CD14-positive monocyte (primary cell): ENCODE results near the gene CDT1. TPM values are rescaled to one million over a fixed set of nuclear protein-coding genes. Genes with fewer than 3 reads are reported as not detected.

Source experiments
- DNase-seq, 3 donors: peaks; one replicate each; pipeline ENCODE4 v3.0.0-alpha.2; 2011 to 2022
- H2AFZ ChIP-seq: 2 replicates; pipeline ENCODE4 v1.6.0; 2012; ENCODE audit warnings: mild to moderate bottlenecking, low read depth, low read length, inconsistent platforms; ENCODE audit not compliant: insufficient read depth, poor library complexity, severe bottlenecking
- H3K27ac ChIP-seq, 2 donors: 1 replicate in 1 of 2; 2 replicates in 1 of 2; pipeline ENCODE4 v1.5.1; 2012 to 2013; ENCODE audit warnings: low read length in 2 of 2, control low read depth in 1 of 2, inconsistent platforms in 1 of 2, low read depth in 1 of 2, mild to moderate bottlenecking in 1 of 2
- H3K27me3 ChIP-seq, 2 donors: one replicate each; pipeline versions ENCODE4 v1.6.0 to v1.6.1; 2011 to 2013; ENCODE audit warnings: low read length in 2 of 2; ENCODE audit not compliant: control insufficient read depth in 2 of 2, insufficient read depth in 2 of 2
- H3K36me3 ChIP-seq, 2 donors: replicated peaks in 1 of 2; 1 replicate in 1 of 2; 2 replicates in 1 of 2; pipeline versions ENCODE4 v1.5.1 to v1.6.1; 2012 to 2013; ENCODE audit warnings: low read length in 2 of 2, control low read depth in 1 of 2, inconsistent platforms in 1 of 2, mild to moderate bottlenecking in 1 of 2; ENCODE audit not compliant: insufficient read depth in 2 of 2, control insufficient read depth in 1 of 2
- H3K4me1 ChIP-seq, 2 donors: 1 replicate in 1 of 2; 2 replicates in 1 of 2; pipeline versions ENCODE4 v1.5.1 to v1.6.1; 2012 to 2013; ENCODE audit warnings: low read length in 2 of 2, control low read depth in 1 of 2, inconsistent platforms in 1 of 2, mild to moderate bottlenecking in 1 of 2, moderate library complexity in 1 of 2; ENCODE audit not compliant: insufficient read depth in 2 of 2, control insufficient read depth in 1 of 2
- H3K4me2 ChIP-seq: replicated peaks from 2 replicates; pipeline ENCODE3; 2012; ENCODE audit warnings: low read length, moderate library complexity, mild to moderate bottlenecking; ENCODE audit not compliant: poor library complexity, severe bottlenecking; ENCODE audit errors: extremely low read depth
- H3K4me3 ChIP-seq, 3 experiments: fragments of 200-600 bp in 1 of 3; sonication (generic) in 1 of 3; replicated peaks in 1 of 3; 1 replicate in 2 of 3; 2 replicates in 1 of 3; pipeline ENCODE4 v1.5.1; 2011 to 2013; ENCODE audit warnings: low read length in 3 of 3, mild to moderate bottlenecking in 3 of 3, control low read depth in 2 of 3, low read depth in 2 of 3, inconsistent platforms in 1 of 3, moderate library complexity in 1 of 3
- H3K79me2 ChIP-seq: 2 replicates; pipeline ENCODE4 v1.6.0; 2012; ENCODE audit warnings: mild to moderate bottlenecking, control low read depth, inconsistent platforms, low read length, moderate library complexity; ENCODE audit not compliant: insufficient read depth
- H3K9ac ChIP-seq: 2 replicates; pipeline ENCODE4 v1.6.0; 2017; ENCODE audit warnings: low read length, mild to moderate bottlenecking; ENCODE audit not compliant: insufficient read depth, poor library complexity, severe bottlenecking
- H3K9me3 ChIP-seq, 2 donors: replicated peaks in 1 of 2; 1 replicate in 1 of 2; 2 replicates in 1 of 2; pipeline versions ENCODE4 v1.5.1 to v1.6.1; 2012 to 2013; ENCODE audit warnings: low read length in 2 of 2, control low read depth in 1 of 2; ENCODE audit not compliant: control insufficient read depth in 1 of 2, insufficient read depth in 1 of 2
- H4K20me1 ChIP-seq: 2 replicates; pipeline ENCODE4 v1.6.0; 2012; ENCODE audit warnings: mild to moderate bottlenecking, low read length, control low read depth, moderate library complexity; ENCODE audit not compliant: insufficient read depth
- H3K27ac Mint-ChIP-seq, 7 donors: one replicate each; pipeline ENCODE4 v1.8.0; 2020; ENCODE audit warnings: mild to moderate bottlenecking in 7 of 7, mixed read lengths in 7 of 7, moderate library complexity in 6 of 7, inconsistent platforms in 2 of 7
- H3K27me3 Mint-ChIP-seq, 3 donors: one replicate each; pipeline ENCODE4 v1.8.0; 2021 to 2022; ENCODE audit warnings: low read depth in 3 of 3, mild to moderate bottlenecking in 3 of 3, mixed read lengths in 3 of 3, moderate library complexity in 3 of 3, inconsistent platforms in 1 of 3
- H3K36me3 Mint-ChIP-seq, 2 donors: one replicate each; pipeline ENCODE4 v1.8.0; 2020; ENCODE audit warnings: mixed read lengths in 2 of 2, inconsistent platforms in 1 of 2, mild to moderate bottlenecking in 1 of 2
- H3K4me1 Mint-ChIP-seq: one replicate; pipeline ENCODE4 v1.8.0; 2020; ENCODE audit warnings: mild to moderate bottlenecking, mixed read lengths
- H3K4me3 Mint-ChIP-seq, 2 donors: one replicate each; pipeline ENCODE4 v1.8.0; 2020; ENCODE audit warnings: mild to moderate bottlenecking in 2 of 2, mixed read lengths in 2 of 2, moderate library complexity in 1 of 2
- H3K9me3 Mint-ChIP-seq, 7 donors: one replicate each; pipeline ENCODE4 v1.8.0; 2020 to 2022; ENCODE audit warnings: mixed read lengths in 7 of 7, mild to moderate bottlenecking in 6 of 7, moderate library complexity in 6 of 7, inconsistent platforms in 2 of 7
- CTCF ChIP-seq: fragments of 200-600 bp; IDR thresholded peaks from one replicate; pipeline ENCODE4 v1.8.0; 2022; ENCODE audit warnings: antibody characterized with exemption, mild to moderate bottlenecking
- WGBS: methylation state at CpG from one replicate; pipeline ENCODE4 v1.1.5; 2013; ENCODE audit warnings: missing lambda C conversion rate; ENCODE audit not compliant: insufficient coverage; 5-methylcytosine and 5-hydroxymethylcytosine counted together
- intact Hi-C, 2 donors: fragments of 100-400 bp; cut with micrococcal nuclease; formaldehyde crosslinking; loops; one replicate each; pipeline versions ENCODE4 v1.15.0 to v1.15.1; 2023
- polyA plus RNA-seq, 3 donors: library from polyadenylated mRNA; depleted of rRNA in 1 of 3; unstranded in 2 of 3; stranded (reverse) in 1 of 3; fragments of 300-500 nt in 2 of 3; fragments of >200 nt in 1 of 3; fragmentation: Illumina TruSeq in 2 of 3; gene quantifications; 1 replicate in 2 of 3; 2 replicates in 1 of 3; pipeline ENCODE4 v1.2.3, GENCODE V29; 2012 to 2021

CDT1 gene
- polyA plus RNA-seq, 3 donors: 0.07 to 0.24 (median 0.16) TPM

GRCh38 chr16:88772871-88773811, 30.4 kb upstream of the CDT1 start:
- H3K79me2 ChIP-seq: peaks cover 99% of the 10 kb centered on the region
- peaks cover 68% of the 10 kb centered on the region for H3K4me1 Mint-ChIP-seq

More at GRCh38 chr16:88772871-88773811, 30.4 kb upstream of the CDT1 start:
- no peak for DNase-seq
- Mint-ChIP-seq H3K36me3 (peaks cover 11 to 37% of the 10 kb centered on the region in 2 donors), H3K9me3 (no peaks in the 10 kb centered on the region), H3K4me3 (no peak overlapping the region), H3K27me3 (peaks cover 0 to 3% (median 0%) of the 10 kb centered on the region in 3 donors), H3K27ac (peak overlapping the region in 2 of 7 donors; percentile 65 to 87)
- H3K4me3 ChIP-seq: no peak overlapping the region
- H3K36me3 ChIP-seq: peaks cover 11 to 17% of the 10 kb centered on the region in 2 donors
- 54% methylated on average over 19 of the region's 29 CpGs for WGBS
- peak overlapping the region; percentile 8 for H3K9ac ChIP-seq
- peaks cover 50 to 74% of the 10 kb centered on the region in 2 donors for H3K4me1 ChIP-seq
- no peaks in the 10 kb centered on the region for H3K9me3 ChIP-seq
- no peak for TF ChIP-seq CTCF
- intact Hi-C loops: no loop called here
- H4K20me1 ChIP-seq: peaks cover 97% of the 10 kb centered on the region
- peak overlapping the region in 1 of 2 donors; percentile 64 for H3K27ac ChIP-seq
- no peak overlapping the region for H2AFZ ChIP-seq
- no peaks in the 10 kb centered on the region for H3K27me3 ChIP-seq
- peak overlapping the region; percentile 3 for H3K4me2 ChIP-seq
